Anterior cingulate cortex (tissue), 58 donors: ENCODE results near the gene ZC3HAV1.
"Not testable (repeated sequence)": the region's sequence is repeated elsewhere in the genome, so short reads cannot be mapped to it uniquely, and the experiment has no call there.

ENCODE experiments used
- DNase-seq, 58 donors: peaks; one replicate each; lab custom pipeline; 2025; lab: John Stamatoyannopoulos, UW

ZC3HAV1 gene

GRCh38 chr7:139109188-139109982, at the start of gene ZC3HAV1:
TSS of gene ZC3HAV1 (minus strand) at chr7:139109720. CDS start at chr7:139109331, 389 bp downstream.
- DNase-seq: peak in 54 of 58 donors; percentile 8 to 76 (median 46)

GRCh38 chr7:139153832-139154231, 44.3 kb upstream of the ZC3HAV1 start:
- DNase-seq: no peak

- DNase-seq: no peak
These were observed 42.6 kb upstream of the ZC3HAV1 start for GRCh38 chr7:139152149-139152548.

GRCh38 chr7:139139150-139139549, 29.6 kb upstream of the ZC3HAV1 start:
- no peak for DNase-seq

- DNase-seq: peak; percentile 24 to 92 (median 77)
These were observed 24.0 kb upstream of the ZC3HAV1 start for GRCh38 chr7:139133335-139134139.

GRCh38 chr7:139132887-139133286, 23.4 kb upstream of the ZC3HAV1 start:
- no peak for DNase-seq

GRCh38 chr7:139131601-139132041, 22.1 kb upstream of the ZC3HAV1 start:
- no peak for DNase-seq

- DNase-seq: not testable (repeated sequence)
These were observed 20.3 kb upstream of the ZC3HAV1 start for GRCh38 chr7:139129814-139130213.

GRCh38 chr7:139127648-139128047, 18.1 kb upstream of the ZC3HAV1 start:
- no peak for DNase-seq

- DNase-seq: no peak
These were observed 16.1 kb upstream of the ZC3HAV1 start for GRCh38 chr7:139125657-139126056.

GRCh38 chr7:139124995-139125394, 15.5 kb upstream of the ZC3HAV1 start:
- DNase-seq: not testable (repeated sequence)

- no peak for DNase-seq
These were observed 14.8 kb upstream of the ZC3HAV1 start for GRCh38 chr7:139124084-139124914.

- no peak for DNase-seq
These were observed 9.9 kb upstream of the ZC3HAV1 start for GRCh38 chr7:139119486-139119849.

- no peak for DNase-seq
These were observed 9.4 kb upstream of the ZC3HAV1 start for GRCh38 chr7:139118805-139119485.

GRCh38 chr7:139118234-139118804, 8.8 kb upstream of the ZC3HAV1 start:
- no peak for DNase-seq

- DNase-seq: no peak
These were observed 8.2 kb upstream of the ZC3HAV1 start for GRCh38 chr7:139117599-139118233.

- no peak for DNase-seq
These were observed 7.5 kb upstream of the ZC3HAV1 start for GRCh38 chr7:139116999-139117398.

GRCh38 chr7:139115104-139115503, 5.6 kb upstream of the ZC3HAV1 start:
- DNase-seq: no peak

GRCh38 chr7:139114585-139114984, 5.1 kb upstream of the ZC3HAV1 start:
- no peak for DNase-seq
